Mononuclear cell (primary cell): ENCODE measurements around the gene RSRC1. TPM values are rescaled to one million over a fixed set of nuclear protein-coding genes. Genes with fewer than 3 reads are reported as not detected.

Experiments
- H3K27me3 ChIP-seq: 2 replicates; pipeline ENCODE4 v1.6.0; 2011; ENCODE audit warnings: low read length, control low read depth; ENCODE audit not compliant: insufficient read depth
- H3K4me1 ChIP-seq: 2 replicates; pipeline ENCODE4 v1.5.1; 2011; ENCODE audit warnings: mild to moderate bottlenecking, low read length, control low read depth; ENCODE audit not compliant: insufficient read depth
- H3K4me3 ChIP-seq: 2 replicates; pipeline ENCODE4 v1.5.1; 2011; ENCODE audit warnings: mild to moderate bottlenecking, low read length, moderate library complexity
- H3K9me3 ChIP-seq: 2 replicates; pipeline ENCODE4 v1.5.1; 2011; ENCODE audit warnings: low read depth, mild to moderate bottlenecking, control low read depth, low read length
- total RNA-seq: library from RNA; depleted of rRNA; stranded (reverse); fragments of >200 nt; gene quantifications from one replicate; pipeline ENCODE4 v1.2.3, GENCODE V29; 2012

RSRC1 gene
- total RNA-seq, 1 donor, result 36.1 TPM

GRCh38 chr3:158434412-158435038 lies 324.6 kb downstream of the RSRC1 start:
- H3K4me3 ChIP-seq, result no peak overlapping the region
- H3K9me3 ChIP-seq, result no peaks in the 10 kb centered on the region
- H3K27me3 ChIP-seq, result no peaks in the 10 kb centered on the region
- no peaks in the 10 kb centered on the region for H3K4me1 ChIP-seq

GRCh38 chr3:158443632-158444031 lies 333.7 kb downstream of the RSRC1 start:
- Histone ChIP-seq H3K9me3 (no peaks in the 10 kb centered on the region), H3K4me1 (no peaks in the 10 kb centered on the region), H3K4me3 (no peak overlapping the region), H3K27me3 (no peaks in the 10 kb centered on the region)

- H3K4me3 ChIP-seq, result no peak overlapping the region
Observed at GRCh38 chr3:158447408-158447807, 337.5 kb downstream of the RSRC1 start.

GRCh38 chr3:158451405-158452055 lies 341.6 kb downstream of the RSRC1 start:
- H3K4me1 ChIP-seq, result no peaks in the 10 kb centered on the region
- H3K27me3 ChIP-seq, result no peaks in the 10 kb centered on the region

More at GRCh38 chr3:158447408-158447807, 337.5 kb downstream of the RSRC1 start:
- no peaks in the 10 kb centered on the region for H3K27me3 ChIP-seq
- H3K4me1 ChIP-seq, result no peaks in the 10 kb centered on the region
- H3K9me3 ChIP-seq, result no peaks in the 10 kb centered on the region

GRCh38 chr3:158452334-158452733 lies 342.4 kb downstream of the RSRC1 start:
- H3K27me3 ChIP-seq, result no peaks in the 10 kb centered on the region
- H3K9me3 ChIP-seq, result no peaks in the 10 kb centered on the region
- H3K4me3 ChIP-seq, result no peak overlapping the region
- H3K4me1 ChIP-seq, result no peaks in the 10 kb centered on the region

More at GRCh38 chr3:158451405-158452055, 341.6 kb downstream of the RSRC1 start:
- no peak overlapping the region for H3K4me3 ChIP-seq
- no peaks in the 10 kb centered on the region for H3K9me3 ChIP-seq

GRCh38 chr3:158453004-158453403 lies 343.1 kb downstream of the RSRC1 start:
- Histone ChIP-seq H3K9me3 (no peaks in the 10 kb centered on the region), H3K4me3 (no peak overlapping the region), H3K4me1 (no peaks in the 10 kb centered on the region), H3K27me3 (no peaks in the 10 kb centered on the region)

GRCh38 chr3:158453865-158454264 lies 344.0 kb downstream of the RSRC1 start:
- H3K27me3 ChIP-seq, result no peaks in the 10 kb centered on the region
- H3K9me3 ChIP-seq, result no peaks in the 10 kb centered on the region
- H3K4me1 ChIP-seq, result no peaks in the 10 kb centered on the region
- H3K4me3 ChIP-seq, result no peak overlapping the region

- no peaks in the 10 kb centered on the region for H3K27me3 ChIP-seq
- no peak overlapping the region for H3K4me3 ChIP-seq
- no peaks in the 10 kb centered on the region for H3K4me1 ChIP-seq
- no peaks in the 10 kb centered on the region for H3K9me3 ChIP-seq
Observed at GRCh38 chr3:158455406-158455805, 345.5 kb downstream of the RSRC1 start.

- H3K9me3 ChIP-seq, result no peaks in the 10 kb centered on the region
- H3K27me3 ChIP-seq, result no peaks in the 10 kb centered on the region
Observed at GRCh38 chr3:158456114-158456513, 346.2 kb downstream of the RSRC1 start.

GRCh38 chr3:158458464-158458863 lies 348.6 kb downstream of the RSRC1 start:
- no peaks in the 10 kb centered on the region for H3K9me3 ChIP-seq
- no peak overlapping the region for H3K4me3 ChIP-seq
- no peaks in the 10 kb centered on the region for H3K4me1 ChIP-seq
- no peaks in the 10 kb centered on the region for H3K27me3 ChIP-seq

More at GRCh38 chr3:158456114-158456513, 346.2 kb downstream of the RSRC1 start:
- Histone ChIP-seq H3K4me3 (no peak overlapping the region), H3K4me1 (no peaks in the 10 kb centered on the region)

GRCh38 chr3:158460926-158461325 lies 351.0 kb downstream of the RSRC1 start:
- Histone ChIP-seq H3K9me3 (no peaks in the 10 kb centered on the region), H3K4me3 (no peak overlapping the region), H3K27me3 (no peaks in the 10 kb centered on the region), H3K4me1 (no peaks in the 10 kb centered on the region)

- no peak overlapping the region for H3K4me3 ChIP-seq
- no peaks in the 10 kb centered on the region for H3K27me3 ChIP-seq
- no peaks in the 10 kb centered on the region for H3K4me1 ChIP-seq
- H3K9me3 ChIP-seq, result no peaks in the 10 kb centered on the region
Observed at GRCh38 chr3:158463556-158463955, 353.7 kb downstream of the RSRC1 start.

GRCh38 chr3:158465074-158465473 lies 355.2 kb downstream of the RSRC1 start:
- no peak overlapping the region for H3K4me3 ChIP-seq
- no peaks in the 10 kb centered on the region for H3K9me3 ChIP-seq
- no peaks in the 10 kb centered on the region for H3K27me3 ChIP-seq
- no peaks in the 10 kb centered on the region for H3K4me1 ChIP-seq

GRCh38 chr3:158470944-158471638 lies 361.2 kb downstream of the RSRC1 start:
- no peaks in the 10 kb centered on the region for H3K4me1 ChIP-seq
- H3K27me3 ChIP-seq, result no peaks in the 10 kb centered on the region
- no peak overlapping the region for H3K4me3 ChIP-seq
- H3K9me3 ChIP-seq, result no peaks in the 10 kb centered on the region

- no peaks in the 10 kb centered on the region for H3K9me3 ChIP-seq
- H3K27me3 ChIP-seq, result no peaks in the 10 kb centered on the region
Observed at GRCh38 chr3:158471639-158472294, 361.9 kb downstream of the RSRC1 start.

More at GRCh38 chr3:158471639-158472294, 361.9 kb downstream of the RSRC1 start:
- H3K4me1 ChIP-seq, result no peaks in the 10 kb centered on the region
- no peak overlapping the region for H3K4me3 ChIP-seq
